HG02938 (cell line): ENCODE data around the gene E2F2.

Experiments used
- ATAC-seq: cut with Tn5 transposase; IDR thresholded peaks from one replicate; pipeline ENCODE4 v1.9.1; 2021; ENCODE audit warnings: mild to moderate bottlenecking, moderate library complexity; ENCODE audit not compliant: unreplicated experiment

Gene E2F2

GRCh38 chr1:23469372-23469982, 61.6 kb downstream of the E2F2 start:
- ATAC-seq: no peak

GRCh38 chr1:23466423-23466989, 64.5 kb downstream of the E2F2 start:
- ATAC-seq: no peak

GRCh38 chr1:23463286-23463685, 67.7 kb downstream of the E2F2 start:
- no peak for ATAC-seq

GRCh38 chr1:23462766-23463165, 68.3 kb downstream of the E2F2 start:
- ATAC-seq: no peak

- ATAC-seq: no peak
These were observed 70.0 kb downstream of the E2F2 start for GRCh38 chr1:23461050-23461449.

GRCh38 chr1:23460519-23460918, 70.5 kb downstream of the E2F2 start:
- no peak for ATAC-seq

GRCh38 chr1:23459338-23459757, 71.7 kb downstream of the E2F2 start:
- no peak for ATAC-seq
